DOHH2 (cell line): ENCODE results near the gene MSMP.

Experiments
- H3F3A ChIP-seq: fragments of 200-600 bp; sonication (generic), shearing (Covaris generic); 2 replicates; pipeline ENCODE4 v1.6.0; 2016; ENCODE audit warnings: antibody characterized with exemption, mild to moderate bottlenecking; ENCODE audit not compliant: control insufficient read depth, insufficient read depth
- H3K27ac ChIP-seq: fragments of 200-600 bp; sonication (generic); 2 replicates; pipeline ENCODE4 v1.5.1; 2014; ENCODE audit warnings: low read depth, mild to moderate bottlenecking, low read length, moderate library complexity
- H3K27me3 ChIP-seq: fragments of 200-600 bp; sonication (generic); 2 replicates; pipeline ENCODE4 v1.6.1; 2014; ENCODE audit warnings: mild to moderate bottlenecking, low read length, mixed read lengths; ENCODE audit not compliant: control insufficient read depth
- H3K36me3 ChIP-seq: fragments of 200-600 bp; sonication (generic); 2 replicates; pipeline ENCODE4 v1.6.1; 2014; ENCODE audit warnings: mild to moderate bottlenecking, low read length, moderate library complexity, mixed read lengths; ENCODE audit not compliant: control insufficient read depth
- H3K4me1 ChIP-seq: fragments of 200-600 bp; sonication (generic); 2 replicates; pipeline ENCODE4 v1.6.1; 2014; ENCODE audit warnings: mild to moderate bottlenecking, low read length, mixed read lengths; ENCODE audit not compliant: control insufficient read depth
- H3K4me2 ChIP-seq: fragments of 200-600 bp; sonication (generic); 2 replicates; pipeline ENCODE4 v1.6.0; 2014; ENCODE audit warnings: mild to moderate bottlenecking, low read length, moderate library complexity
- H3K4me3 ChIP-seq: fragments of 200-600 bp; sonication (generic); 2 replicates; pipeline ENCODE4 v1.5.1; 2014; ENCODE audit warnings: mild to moderate bottlenecking, low read length, mixed read lengths
- H3K79me2 ChIP-seq: fragments of 200-600 bp; sonication (generic); 2 replicates; pipeline ENCODE4 v1.6.1; 2014; ENCODE audit warnings: mild to moderate bottlenecking, low read length, mixed read lengths; ENCODE audit not compliant: control insufficient read depth
- H3K9me2 ChIP-seq: fragments of 200-600 bp; sonication (generic); replicated peaks from 2 replicates; pipeline ENCODE4 v1.6.1; 2014; ENCODE audit warnings: mild to moderate bottlenecking, low read length, mixed read lengths; ENCODE audit not compliant: control insufficient read depth
- H3K9me3 ChIP-seq: fragments of 200-600 bp; sonication (generic); 2 replicates; pipeline ENCODE4 v1.6.1; 2014; ENCODE audit warnings: antibody characterized with exemption, low read length, mixed read lengths; ENCODE audit not compliant: control insufficient read depth, insufficient read depth
- H4K20me1 ChIP-seq: fragments of 200-600 bp; sonication (generic); 2 replicates; pipeline ENCODE4 v1.6.0; 2014; ENCODE audit warnings: low read depth, mild to moderate bottlenecking, antibody characterized with exemption, low read length, moderate library complexity; ENCODE audit not compliant: control insufficient read depth, insufficient read depth
- EZH2phosphoT487 ChIP-seq: fragments of 200-600 bp; sonication (generic); IDR thresholded peaks from 2 replicates; pipeline ENCODE4 v1.6.1; 2017; ENCODE audit warnings: borderline replicate concordance, mild to moderate bottlenecking, antibody characterized with exemption, low read length, moderate library complexity, mixed read lengths
- TF ChIP-seq, protein P1 (sequence below): fragments of 200-600 bp; sonication (generic); IDR thresholded peaks from one replicate; pipeline ENCODE4 v1.5.1; 2014; ENCODE audit warnings: antibody characterized with exemption, mild to moderate bottlenecking, low read depth, low read length; ENCODE audit not compliant: poor library complexity, severe bottlenecking

The MSMP gene

GRCh38 chr9:35723426-35723825 lies 30.6 kb downstream of the MSMP start:
- H3K4me1 ChIP-seq: peaks cover 20% of the 10 kb centered on the region
- peaks cover 24% of the 10 kb centered on the region for H3K79me2 ChIP-seq
- no peaks in the 10 kb centered on the region for H3K9me3 ChIP-seq
- H3K4me3 ChIP-seq: no peak overlapping the region
- H3K27me3 ChIP-seq: no peaks in the 10 kb centered on the region
- H3F3A ChIP-seq: peaks cover under 1% of the 10 kb centered on the region; the same call in 1 of the 2 replicates
- TF ChIP-seq, protein P1, sequence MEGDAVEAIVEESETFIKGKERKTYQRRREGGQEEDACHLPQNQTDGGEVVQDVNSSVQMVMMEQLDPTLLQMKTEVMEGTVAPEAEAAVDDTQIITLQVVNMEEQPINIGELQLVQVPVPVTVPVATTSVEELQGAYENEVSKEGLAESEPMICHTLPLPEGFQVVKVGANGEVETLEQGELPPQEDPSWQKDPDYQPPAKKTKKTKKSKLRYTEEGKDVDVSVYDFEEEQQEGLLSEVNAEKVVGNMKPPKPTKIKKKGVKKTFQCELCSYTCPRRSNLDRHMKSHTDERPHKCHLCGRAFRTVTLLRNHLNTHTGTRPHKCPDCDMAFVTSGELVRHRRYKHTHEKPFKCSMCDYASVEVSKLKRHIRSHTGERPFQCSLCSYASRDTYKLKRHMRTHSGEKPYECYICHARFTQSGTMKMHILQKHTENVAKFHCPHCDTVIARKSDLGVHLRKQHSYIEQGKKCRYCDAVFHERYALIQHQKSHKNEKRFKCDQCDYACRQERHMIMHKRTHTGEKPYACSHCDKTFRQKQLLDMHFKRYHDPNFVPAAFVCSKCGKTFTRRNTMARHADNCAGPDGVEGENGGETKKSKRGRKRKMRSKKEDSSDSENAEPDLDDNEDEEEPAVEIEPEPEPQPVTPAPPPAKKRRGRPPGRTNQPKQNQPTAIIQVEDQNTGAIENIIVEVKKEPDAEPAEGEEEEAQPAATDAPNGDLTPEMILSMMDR: no peak
- TF ChIP-seq EZH2phosphoT487: no peak
- no peaks in the 10 kb centered on the region for H3K9me2 ChIP-seq
- no peak overlapping the region for H3K27ac ChIP-seq
- H3K4me2 ChIP-seq: no peak overlapping the region
- peaks cover 14% of the 10 kb centered on the region for H4K20me1 ChIP-seq
- H3K36me3 ChIP-seq: peaks cover 86% of the 10 kb centered on the region

DNA sequence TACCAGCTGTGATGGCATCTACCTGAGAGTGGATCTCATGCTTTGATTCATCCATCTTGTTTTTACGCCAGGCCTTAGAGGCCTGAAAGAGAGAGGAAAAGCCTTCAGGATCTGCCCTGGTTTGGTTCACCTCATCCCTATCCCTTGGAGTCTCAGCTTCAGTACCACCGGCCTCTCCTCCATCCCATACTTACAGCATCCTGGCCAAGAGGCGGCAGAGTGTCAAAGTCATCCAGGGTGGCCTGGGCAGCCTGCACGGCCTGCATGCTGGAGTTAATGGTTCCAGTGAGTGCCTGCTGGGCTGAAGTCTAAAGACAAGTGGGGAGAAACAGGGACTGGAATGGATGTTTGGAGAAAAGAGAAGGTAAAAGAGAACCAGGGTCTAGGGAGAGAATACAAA lies 34.5 kb downstream of the MSMP start:
- no peaks in the 10 kb centered on the region for H4K20me1 ChIP-seq
- H3K36me3 ChIP-seq: peaks cover 97% of the 10 kb centered on the region
- no peaks in the 10 kb centered on the region for H3K9me2 ChIP-seq
- TF ChIP-seq, protein P1: no peak
- no peak for TF ChIP-seq EZH2phosphoT487
- no peak overlapping the region for H3K4me2 ChIP-seq
- no peak overlapping the region for H3K27ac ChIP-seq
- no peaks in the 10 kb centered on the region for H3K4me1 ChIP-seq
- no peaks in the 10 kb centered on the region for H3F3A ChIP-seq
- no peaks in the 10 kb centered on the region for H3K79me2 ChIP-seq
- no peaks in the 10 kb centered on the region for H3K27me3 ChIP-seq
- H3K9me3 ChIP-seq: no peaks in the 10 kb centered on the region
- no peak overlapping the region for H3K4me3 ChIP-seq

DNA sequence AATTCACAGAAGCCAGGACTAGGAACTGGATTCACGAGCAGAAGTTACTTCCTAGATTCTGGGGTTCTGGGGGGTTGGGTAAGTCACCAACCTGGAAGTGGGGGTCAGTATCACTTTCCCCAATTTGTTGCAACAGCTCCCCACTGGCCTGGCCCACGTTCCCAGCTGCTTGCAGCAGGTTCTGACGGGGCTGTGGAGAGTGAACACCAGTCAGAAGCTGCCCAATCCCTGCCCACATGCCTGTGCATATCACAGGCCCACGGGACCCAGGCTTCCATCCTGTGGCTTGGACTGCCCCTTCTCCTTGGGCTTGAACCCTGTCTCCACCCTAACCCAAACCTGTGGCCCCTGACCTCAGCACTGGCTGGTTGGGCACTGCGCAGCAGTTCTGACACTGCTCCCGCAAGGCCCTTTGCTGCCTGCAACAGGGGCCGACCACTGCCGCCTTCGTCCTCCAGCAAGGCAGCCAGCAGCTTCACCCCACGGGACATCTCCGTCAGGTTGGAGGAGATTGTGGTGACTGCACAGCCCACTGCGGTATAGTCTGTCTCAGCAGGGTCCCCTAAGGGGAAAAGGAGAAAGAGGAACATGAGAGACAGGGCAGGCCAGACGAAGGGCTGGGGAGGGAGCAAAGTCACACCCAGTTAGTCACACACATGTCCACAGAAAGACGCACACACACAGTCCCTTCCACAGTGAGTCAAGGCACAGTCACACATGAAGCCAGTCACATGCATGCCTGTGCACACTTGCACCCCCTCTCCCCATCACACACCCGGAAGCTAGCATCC lies 35.2 kb downstream of the MSMP start:
- Histone ChIP-seq H3K36me3 (peaks cover 96% of the 10 kb centered on the region), H3K4me2 (no peak overlapping the region), H3K4me3 (no peak overlapping the region), H4K20me1 (no peaks in the 10 kb centered on the region), H3K27me3 (no peaks in the 10 kb centered on the region), H3K27ac (no peak overlapping the region), H3F3A (no peaks in the 10 kb centered on the region), H3K79me2 (no peaks in the 10 kb centered on the region), H3K9me3 (no peaks in the 10 kb centered on the region), H3K4me1 (no peaks in the 10 kb centered on the region), H3K9me2 (no peaks in the 10 kb centered on the region)
- TF ChIP-seq, protein P1: no peak
- no peak for TF ChIP-seq EZH2phosphoT487
